ENCODE results near the gene SHLD1.
"Not testable (repeated sequence)": the region's sequence is repeated elsewhere in the genome, so short reads cannot be mapped to it uniquely, and the experiment has no call there.

The SHLD1 gene

DNA sequence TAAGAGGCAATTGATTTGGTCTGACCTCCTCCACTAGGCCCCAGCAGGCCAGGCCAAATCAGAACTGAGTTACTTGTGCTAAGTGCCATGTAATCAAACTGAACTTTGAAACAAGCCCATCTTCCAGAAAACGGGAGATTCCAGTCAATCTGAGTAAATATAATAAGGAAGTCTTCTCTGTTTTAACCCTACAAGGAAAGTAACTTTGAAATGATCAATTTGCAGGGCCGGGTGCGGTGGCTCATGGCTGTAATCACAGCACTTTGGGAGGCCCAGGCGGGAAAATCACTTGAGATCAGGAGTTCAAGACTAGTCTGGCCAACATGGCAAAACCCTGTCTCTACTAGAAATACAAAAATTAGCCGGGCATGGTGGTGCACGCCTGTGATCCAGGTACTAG is 2.0 kb upstream of the SHLD1 start:
- H3K4me3 ChIP-seq (replicated peaks; ENCODE audit: low read depth, low read length) = no peak overlapping the region
- DNase-seq (ENCODE audit: extremely low read depth, low read depth) = no peak
- TF ChIP-seq, protein P1, sequence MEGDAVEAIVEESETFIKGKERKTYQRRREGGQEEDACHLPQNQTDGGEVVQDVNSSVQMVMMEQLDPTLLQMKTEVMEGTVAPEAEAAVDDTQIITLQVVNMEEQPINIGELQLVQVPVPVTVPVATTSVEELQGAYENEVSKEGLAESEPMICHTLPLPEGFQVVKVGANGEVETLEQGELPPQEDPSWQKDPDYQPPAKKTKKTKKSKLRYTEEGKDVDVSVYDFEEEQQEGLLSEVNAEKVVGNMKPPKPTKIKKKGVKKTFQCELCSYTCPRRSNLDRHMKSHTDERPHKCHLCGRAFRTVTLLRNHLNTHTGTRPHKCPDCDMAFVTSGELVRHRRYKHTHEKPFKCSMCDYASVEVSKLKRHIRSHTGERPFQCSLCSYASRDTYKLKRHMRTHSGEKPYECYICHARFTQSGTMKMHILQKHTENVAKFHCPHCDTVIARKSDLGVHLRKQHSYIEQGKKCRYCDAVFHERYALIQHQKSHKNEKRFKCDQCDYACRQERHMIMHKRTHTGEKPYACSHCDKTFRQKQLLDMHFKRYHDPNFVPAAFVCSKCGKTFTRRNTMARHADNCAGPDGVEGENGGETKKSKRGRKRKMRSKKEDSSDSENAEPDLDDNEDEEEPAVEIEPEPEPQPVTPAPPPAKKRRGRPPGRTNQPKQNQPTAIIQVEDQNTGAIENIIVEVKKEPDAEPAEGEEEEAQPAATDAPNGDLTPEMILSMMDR (IDR thresholded peaks at IDR 0.05; ENCODE audit: low read depth, low read length, missing control alignments) = no peak

DNA sequence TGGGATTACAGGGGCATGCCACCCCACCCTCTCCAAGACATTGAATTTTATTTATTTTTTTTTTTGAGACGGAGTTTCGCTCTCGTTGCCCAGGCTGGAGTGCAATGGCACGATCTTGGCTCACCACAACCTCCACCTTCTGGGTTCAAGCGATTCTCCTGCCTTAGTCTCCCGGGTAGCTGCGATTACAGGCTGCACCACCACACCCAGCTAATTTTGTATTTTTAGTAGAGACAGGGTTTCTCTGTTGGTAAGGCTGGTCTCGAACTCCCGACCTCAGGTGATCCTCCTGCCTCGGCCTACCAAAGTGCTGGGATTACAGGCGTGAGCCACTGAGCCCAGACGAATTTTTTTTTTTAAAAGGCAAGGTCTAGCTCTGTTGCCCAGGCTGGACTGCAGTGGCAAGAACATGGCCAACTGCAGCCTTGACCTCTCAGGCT is 669 bp upstream of the SHLD1 start:
- H3K4me3 ChIP-seq (replicated peaks; ENCODE audit: low read depth, low read length); DNase-seq (ENCODE audit: extremely low read depth, low read depth): not testable (repeated sequence)

DNA sequence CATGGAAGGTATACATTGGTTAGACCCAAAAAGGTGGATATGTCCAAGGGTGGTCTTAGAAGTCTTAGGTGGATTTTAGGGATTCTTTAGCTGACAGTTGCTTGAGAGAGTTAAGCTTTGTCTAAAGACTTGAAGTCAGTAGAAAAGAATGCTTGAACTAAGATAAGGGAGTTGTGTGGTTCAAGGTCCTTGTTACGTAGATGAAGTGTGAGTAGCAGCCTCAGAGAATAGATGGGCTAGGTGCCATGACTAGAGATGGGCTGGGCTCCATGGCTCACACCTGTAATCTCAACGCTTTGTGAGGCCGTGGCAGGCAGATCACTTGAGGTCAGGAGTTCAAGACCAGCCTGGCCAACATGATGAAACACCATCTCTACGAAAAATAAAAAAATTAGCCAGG is 1.7 kb downstream of the SHLD1 start:
- DNase-seq (ENCODE audit: extremely low read depth, low read depth) = no peak
- TF ChIP-seq, protein P1 (IDR thresholded peaks at IDR 0.05; ENCODE audit: low read depth, low read length, missing control alignments) = no peak

DNA sequence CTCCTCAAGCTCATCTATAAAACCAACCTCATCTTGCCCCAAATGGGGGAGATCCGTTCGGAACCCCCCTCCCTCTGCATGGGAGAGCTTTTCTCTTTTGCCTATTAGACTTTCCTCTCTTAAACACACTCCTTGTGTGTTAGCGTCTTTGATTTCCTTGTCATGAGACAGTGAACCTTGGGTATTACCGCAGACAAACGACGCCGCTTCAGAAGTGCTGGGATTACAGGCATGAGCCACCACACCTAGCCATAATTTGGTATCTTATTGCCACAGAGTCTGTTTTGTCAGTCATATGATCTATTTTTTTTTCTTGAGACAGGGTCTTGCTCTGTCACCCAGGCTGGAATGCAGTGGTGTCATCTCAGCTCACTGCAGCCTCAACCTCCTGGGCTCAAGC is 3.6 kb downstream of the SHLD1 start:
- no peak for DNase-seq (ENCODE audit: extremely low read depth, low read depth)
- H3K4me3 ChIP-seq (replicated peaks; ENCODE audit: low read depth, low read length) = no peak overlapping the region
- TF ChIP-seq, protein P1 (IDR thresholded peaks at IDR 0.05; ENCODE audit: low read depth, low read length, missing control alignments) = no peak

More for the DNA sequence above, 1.7 kb downstream of the SHLD1 start:
- H3K4me3 ChIP-seq (replicated peaks; ENCODE audit: low read depth, low read length) = no peak overlapping the region

DNA sequence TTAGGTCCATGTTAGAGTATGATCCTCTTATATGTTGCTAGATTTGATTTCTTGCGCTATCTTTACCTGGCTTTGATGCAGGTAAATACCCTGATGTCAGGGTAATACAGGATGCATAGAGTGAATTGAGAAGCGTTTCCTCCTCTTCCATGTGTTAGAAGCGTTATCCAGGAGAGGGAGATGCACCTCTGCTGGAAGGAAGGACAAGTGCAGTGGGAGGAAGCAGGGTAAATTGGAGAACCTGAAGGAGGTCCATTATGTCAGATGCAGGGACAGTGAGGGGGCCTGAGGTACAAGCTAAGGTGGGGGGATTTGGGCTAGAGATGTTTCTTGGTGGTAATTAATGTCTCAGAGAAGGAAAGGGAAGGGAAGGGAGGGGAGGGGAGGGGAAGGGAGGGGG is 7.7 kb downstream of the SHLD1 start:
- TF ChIP-seq, protein P1 (IDR thresholded peaks at IDR 0.05; ENCODE audit: low read depth, low read length, missing control alignments) = no peak
- H3K4me3 ChIP-seq (replicated peaks; ENCODE audit: low read depth, low read length) = no peak overlapping the region
- DNase-seq (ENCODE audit: extremely low read depth, low read depth) = no peak

DNA sequence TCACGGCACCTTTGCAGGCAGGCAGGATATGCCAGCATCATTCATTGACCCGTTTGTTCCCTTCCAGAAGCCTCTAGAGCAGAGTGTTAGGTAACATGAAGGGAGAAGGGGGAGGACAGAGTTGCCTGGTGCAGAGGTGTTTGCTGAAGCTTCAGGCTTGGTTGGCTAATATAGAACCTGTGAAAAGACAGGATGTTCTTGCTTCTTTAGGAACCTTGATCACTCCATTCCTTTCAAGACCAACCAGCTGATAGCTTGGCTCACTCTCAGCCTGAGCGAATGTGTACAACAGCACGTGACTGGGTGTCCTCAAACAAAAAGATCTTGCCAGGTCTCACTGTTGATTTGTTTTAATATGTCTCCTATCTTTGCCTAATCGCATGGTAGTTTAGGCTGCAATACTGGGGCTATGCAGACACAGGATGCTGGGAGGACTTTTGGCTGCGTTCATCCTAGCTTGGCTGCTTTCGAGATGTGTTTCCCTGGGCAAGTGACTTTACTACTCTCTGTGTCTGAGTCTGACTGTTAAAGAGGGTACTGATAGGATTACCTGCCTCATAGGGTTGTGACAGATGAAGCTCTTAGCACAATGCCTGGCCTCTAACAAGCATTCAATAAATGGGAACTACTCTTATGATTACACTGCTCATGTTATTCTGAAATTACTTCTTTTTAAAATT is 16.0 kb downstream of the SHLD1 start:
- H3K4me3 ChIP-seq (replicated peaks; ENCODE audit: low read depth, low read length) = no peak overlapping the region
- TF ChIP-seq, protein P1 (IDR thresholded peaks at IDR 0.05; ENCODE audit: low read depth, low read length, missing control alignments) = no peak
- no peak for DNase-seq (ENCODE audit: extremely low read depth, low read depth)

DNA sequence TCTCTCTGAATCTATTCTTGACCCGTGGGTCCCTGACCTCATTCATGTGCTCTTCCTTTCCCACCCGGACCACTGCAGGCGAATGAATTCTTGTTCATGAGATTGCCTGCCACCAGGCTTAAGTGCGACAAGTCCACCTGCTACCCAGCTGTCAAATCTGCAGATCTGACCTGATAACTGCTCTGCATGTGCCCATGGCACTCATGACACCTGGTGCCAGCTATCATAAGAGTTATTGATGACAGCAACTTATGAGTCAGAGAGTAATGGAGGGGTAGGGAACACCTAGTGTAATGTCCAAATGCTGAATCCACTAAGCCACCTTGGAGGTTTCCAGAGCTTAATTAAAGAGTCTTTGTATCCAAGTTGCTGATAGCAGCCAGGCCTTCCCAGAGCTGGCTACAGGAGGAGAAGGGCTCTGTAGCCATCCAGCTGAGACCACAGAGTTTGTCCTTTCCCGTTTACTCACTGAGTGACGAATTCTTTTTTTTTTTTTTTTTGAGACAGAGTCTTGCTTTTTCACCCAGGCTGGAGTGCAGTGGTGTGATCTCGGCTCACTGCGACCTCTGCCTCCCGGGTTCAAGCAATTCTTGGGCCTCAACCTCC is 17.4 kb downstream of the SHLD1 start:
- TF ChIP-seq, protein P1 (IDR thresholded peaks at IDR 0.05; ENCODE audit: low read depth, low read length, missing control alignments) = no peak
- no peak for DNase-seq (ENCODE audit: extremely low read depth, low read depth)
- H3K4me3 ChIP-seq (replicated peaks; ENCODE audit: low read depth, low read length) = no peak overlapping the region

Data from HFF-Myc (cell line).